Measurements from ENCODE around the gene ASTN2.

DNA sequence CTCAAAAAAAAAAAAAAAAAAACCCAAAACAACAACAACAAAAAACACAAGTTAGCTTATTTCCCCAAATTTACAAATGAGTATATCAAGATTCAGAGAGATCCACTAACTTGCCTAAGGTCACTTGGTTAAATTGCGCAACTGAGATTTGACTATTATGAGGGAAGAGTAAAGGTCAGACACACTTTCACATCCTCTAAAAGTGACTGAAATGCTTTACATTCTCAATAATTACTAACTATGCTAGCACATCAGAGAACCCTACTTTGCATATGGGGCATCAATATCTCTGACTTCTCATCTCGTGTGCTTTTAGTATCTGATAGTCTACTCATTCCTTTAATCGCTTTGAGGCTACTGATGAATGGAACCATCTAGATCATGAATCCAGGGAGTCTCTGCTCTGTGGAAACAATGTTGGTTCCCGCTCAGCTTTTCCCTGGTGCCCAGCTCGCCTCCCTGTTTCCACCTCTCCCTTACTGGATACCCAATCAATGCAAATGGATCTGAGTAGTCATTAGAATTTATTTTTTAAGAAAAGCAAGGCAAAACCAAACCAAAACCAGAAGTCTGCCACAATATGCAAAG lies 909.9 kb downstream of the ASTN2 start:
- TF ChIP-seq, protein P1, sequence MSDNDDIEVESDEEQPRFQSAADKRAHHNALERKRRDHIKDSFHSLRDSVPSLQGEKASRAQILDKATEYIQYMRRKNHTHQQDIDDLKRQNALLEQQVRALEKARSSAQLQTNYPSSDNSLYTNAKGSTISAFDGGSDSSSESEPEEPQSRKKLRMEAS (IDR thresholded peaks at IDR 0.05) = no peak
- no peak for TF ChIP-seq POLR2A (IDR thresholded peaks at IDR 0.05; ENCODE audit: borderline replicate concordance, extremely low read depth, insufficient read depth, insufficient read length)
- TF ChIP-seq, protein P2, sequence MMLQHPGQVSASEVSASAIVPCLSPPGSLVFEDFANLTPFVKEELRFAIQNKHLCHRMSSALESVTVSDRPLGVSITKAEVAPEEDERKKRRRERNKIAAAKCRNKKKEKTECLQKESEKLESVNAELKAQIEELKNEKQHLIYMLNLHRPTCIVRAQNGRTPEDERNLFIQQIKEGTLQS (IDR thresholded peaks at IDR 0.05) = no peak
